ENCODE measurements around the gene ANO3.

DNA sequence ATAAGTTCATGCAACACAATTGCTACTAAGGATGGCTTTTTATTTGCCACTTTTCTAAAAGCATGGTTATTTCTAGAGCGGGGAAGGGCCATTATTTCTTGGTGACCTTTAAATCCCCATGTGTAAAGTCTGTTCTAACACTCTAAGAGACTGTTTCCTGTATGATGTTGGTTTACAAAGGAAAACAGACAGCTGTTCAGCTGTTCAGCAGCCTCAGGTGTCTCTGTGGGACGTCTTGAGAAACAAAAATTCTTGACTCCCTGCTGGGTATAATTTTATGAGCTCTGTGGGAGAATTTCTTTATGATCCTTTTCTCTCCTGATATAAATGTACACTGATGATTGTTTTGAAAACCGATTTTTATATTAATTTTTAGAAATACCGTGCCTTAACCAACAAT is 226.3 kb downstream of the ANO3 start:
- TF ChIP-seq CTCF (IDR thresholded peaks at IDR 0.05; ENCODE audit: low read depth, low read length, poor library complexity, severe bottlenecking) (no peak), EZH2phosphoT487 (IDR thresholded peaks at IDR 0.05; ENCODE audit: borderline replicate concordance, low read length) (no peak)
